ENCODE results near the gene CPT1C. TPM values are rescaled to one million over a fixed set of nuclear protein-coding genes. Genes with fewer than 3 reads are reported as not detected.

The CPT1C gene
- total and polyA plus RNA-seq, 2 of the 8 experiments (the other 6 are each of a cell fraction or from before 2014, with no cell fraction given), result 79.6 to 91.8 TPM

- no peak for DNase-seq (ENCODE audit: low read depth in 1 of 2, low spot score in 2 of 2)
- TF ChIP-seq RXRA (IDR thresholded peaks at IDR 0.05; ENCODE audit: insufficient read depth, low read depth, low read length), result no peak
Measured at GRCh38 chr19:49653466-49653806, 37.5 kb upstream of the CPT1C start.

More at GRCh38 chr19:49653466-49653806, 37.5 kb upstream of the CPT1C start:
- no peaks in the 10 kb centered on the region for H3K9me3 ChIP-seq (ENCODE audit: insufficient read depth in 2 of 2, low read depth in 1 of 2, low read length in 1 of 2)
- no peak overlapping the region for H2BK5ac ChIP-seq (ENCODE audit: low read depth, low read length)
- H2BK120ac ChIP-seq (replicated peaks; ENCODE audit: low read depth, low read length), result no peak overlapping the region
- H3K27ac ChIP-seq (ENCODE audit: low read depth, low read length), result no peak overlapping the region
- H3K18ac ChIP-seq (ENCODE audit: extremely low read depth, low read length), result no peak overlapping the region
- H3K9ac ChIP-seq (replicated peaks in 1 of 4; ENCODE audit: extremely low read depth in 1 of 4, low read depth in 3 of 4, low read length in 3 of 4), result no peak overlapping the region
- H3K4me3 ChIP-seq (ENCODE audit: extremely low read depth in 1 of 4, insufficient read depth in 2 of 4, low read depth in 3 of 4, low read length in 4 of 4), result no peak overlapping the region
- H3K23me2 ChIP-seq (ENCODE audit: low read depth, low read length), result no peaks in the 10 kb centered on the region
- no peak overlapping the region for H2BK20ac ChIP-seq (ENCODE audit: low read length)
- peaks cover 13 to 70% (median 42%) of the 10 kb centered on the region in 4 experiments; a peak in 7 of 8 replicates for H3K36me3 ChIP-seq (ENCODE audit: control insufficient read depth in 2 of 4, insufficient read depth in 4 of 4, low read length in 3 of 4)
- H2AFZ ChIP-seq (ENCODE audit: low read length), result no peak overlapping the region
- no peak overlapping the region for H3K4me2 ChIP-seq (ENCODE audit: insufficient read depth in 1 of 2, low read depth in 2 of 2, low read length in 2 of 2)
- peaks cover 6 to 17% of the 10 kb centered on the region in 2 experiments for H4K20me1 ChIP-seq (replicated peaks in 1 of 2; ENCODE audit: control insufficient read depth in 1 of 2, insufficient read depth in 2 of 2, low read length in 2 of 2)
- H4K8ac ChIP-seq (ENCODE audit: extremely low read depth, insufficient read depth, low read length), result peak overlapping the region; percentile 4; the same call in 1 of the 2 replicates
- ChIA-PET CTCF (ENCODE audit: partially characterized antibody) (interaction anchor here (1.0 to 1.6 kb wide), 2 partner anchors 20 to 35 kb away, joined by 4 to 5 read pairs; partner anchors contain the start of gene ADM5), POLR2A (ENCODE audit: partially characterized antibody) (interaction anchor here (0.9 to 18.0 kb wide), 5 partner anchors 9 to 60 kb away, joined by 4 to 275 read pairs (median 34); partner anchors contain the start of genes ADM5, BCL2L12, IRF3 and PRMT1)
- no peak overlapping the region for H3K4ac ChIP-seq (replicated peaks; ENCODE audit: insufficient read length, low read depth, low read length)
- H2BK12ac ChIP-seq (ENCODE audit: low read depth, low read length), result no peak overlapping the region
- no peak overlapping the region for H3K56ac ChIP-seq (replicated peaks; ENCODE audit: insufficient read length, low read depth, low read length)
- no peak for FAIRE-seq
- no peak overlapping the region for H2BK15ac ChIP-seq (ENCODE audit: low read length)
- H4K5ac ChIP-seq (ENCODE audit: insufficient read length, low read depth, low read length), result no peak overlapping the region
- H3K4me1 ChIP-seq (replicated peaks in 1 of 4; ENCODE audit: control insufficient read depth in 3 of 4, insufficient read depth in 4 of 4, low read length in 3 of 4), result peaks cover 0 to 14% (median 5%) of the 10 kb centered on the region in 4 experiments; a peak in 4 of 7 replicates
- 92% methylated on average over 5 of the region's 13 CpGs; no CpG with 5 or more reads in 1 of the 2 experiments for WGBS, 2 experiments (ENCODE audit: extremely low coverage in 1 of 2, insufficient coverage in 1 of 2, insufficient read length in 1 of 2, insufficient replicate concordance in 2 of 2, low coverage in 1 of 2, low lambda C conversion rate in 2 of 2, missing lambda C conversion rate in 1 of 2)
- H3K14ac ChIP-seq (ENCODE audit: insufficient read length), result no peak overlapping the region
- no peak overlapping the region for H3K23ac ChIP-seq (ENCODE audit: insufficient read length)
- no peaks in the 10 kb centered on the region for H3K27me3 ChIP-seq (replicated peaks in 1 of 4; ENCODE audit: control insufficient read depth in 3 of 4, extremely low read depth in 1 of 4, insufficient read depth in 3 of 4, low read length in 3 of 4)
- peaks cover 7% of the 10 kb centered on the region; the same call in 1 of the 2 replicates for H3K79me1 ChIP-seq (ENCODE audit: low read depth, low read length)
- H3K79me2 ChIP-seq (ENCODE audit: control insufficient read depth in 1 of 2, insufficient read depth in 2 of 2, low read length in 2 of 2), result no peaks in the 10 kb centered on the region; a peak in 1 of 4 replicates
- H2AK5ac ChIP-seq (ENCODE audit: low read depth, low read length), result no peak overlapping the region
- H4K91ac ChIP-seq (replicated peaks; ENCODE audit: insufficient read length, low read length), result no peak overlapping the region

Measured in H1 (cell line).